ENCODE data around the gene PRSS33.

PRSS33 gene

GRCh38 chr16:2795395-2796143 lies 8.2 kb upstream of the PRSS33 start:
- no peak for DNase-seq

DNA sequence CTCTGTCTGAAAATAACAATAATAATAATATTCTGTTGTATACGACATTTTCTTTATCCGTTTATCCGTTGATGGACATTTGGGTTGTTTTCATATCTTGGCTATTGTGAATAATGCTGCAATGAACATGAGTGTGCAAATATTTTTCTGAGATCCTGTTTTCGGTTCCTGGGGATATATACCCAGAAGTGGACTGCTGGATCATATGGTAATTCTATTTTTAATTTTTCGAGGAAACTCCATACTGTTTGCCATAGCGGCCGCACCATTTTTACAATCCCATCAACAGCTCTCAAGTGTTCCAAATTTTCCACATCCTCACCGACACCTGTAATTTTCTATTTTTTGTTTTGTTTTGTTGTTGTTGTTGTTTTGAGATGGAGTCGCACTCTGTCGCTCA lies 5.6 kb upstream of the PRSS33 start:
- no peak for DNase-seq

DNA sequence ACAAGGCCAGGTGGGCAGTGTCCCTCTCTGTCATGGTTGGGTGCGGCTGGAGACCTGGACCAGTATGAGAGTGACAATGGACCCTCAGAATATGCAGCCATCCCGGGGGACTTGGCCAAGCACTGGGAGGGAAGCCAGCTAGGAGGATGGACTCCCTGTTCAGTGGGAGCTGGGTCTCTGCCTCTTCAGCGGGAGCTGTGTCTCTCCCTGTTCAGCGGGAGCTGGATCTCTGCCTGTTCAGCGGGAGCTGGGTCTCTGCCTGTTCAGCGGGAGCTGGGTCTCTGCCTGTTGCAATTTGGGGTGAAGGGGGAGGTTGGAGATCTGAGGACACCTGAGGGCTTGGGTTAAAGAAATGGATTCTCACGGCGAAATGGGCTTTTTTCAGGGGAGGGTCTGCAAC lies 3.8 kb upstream of the PRSS33 start:
- DNase-seq = no peak

- no peak for DNase-seq
Measured at GRCh38 chr16:2790631-2791030, 3.3 kb upstream of the PRSS33 start.

GRCh38 chr16:2787961-2788360 lies 601 bp upstream of the PRSS33 start:
- DNase-seq = no peak

DNA sequence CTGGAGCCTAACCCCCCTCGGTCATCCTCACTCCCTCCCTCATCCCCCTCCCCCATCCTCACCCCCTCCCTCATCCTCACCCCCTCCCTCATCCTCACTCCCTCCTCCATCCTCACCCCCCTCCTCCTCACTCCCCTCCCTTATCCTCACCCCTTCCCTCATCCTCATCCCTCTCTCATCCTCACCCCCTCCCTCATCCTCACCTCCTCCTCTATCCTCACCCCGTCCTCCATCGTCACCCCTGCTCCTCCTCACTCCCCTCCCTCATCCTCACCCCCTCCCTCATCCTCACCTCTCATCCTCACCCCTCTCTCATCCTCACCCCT lies 571 bp downstream of the PRSS33 start:
- no peak for DNase-seq

GRCh38 chr16:2786061-2786825 lies 1.1 kb downstream of the PRSS33 start:
- DNase-seq = no peak

GRCh38 chr16:2785101-2785991 lies 2.0 kb downstream of the PRSS33 start:
- no peak for DNase-seq

- DNase-seq = no peak
Measured at GRCh38 chr16:2784358-2785100, 2.8 kb downstream of the PRSS33 start.

DNA sequence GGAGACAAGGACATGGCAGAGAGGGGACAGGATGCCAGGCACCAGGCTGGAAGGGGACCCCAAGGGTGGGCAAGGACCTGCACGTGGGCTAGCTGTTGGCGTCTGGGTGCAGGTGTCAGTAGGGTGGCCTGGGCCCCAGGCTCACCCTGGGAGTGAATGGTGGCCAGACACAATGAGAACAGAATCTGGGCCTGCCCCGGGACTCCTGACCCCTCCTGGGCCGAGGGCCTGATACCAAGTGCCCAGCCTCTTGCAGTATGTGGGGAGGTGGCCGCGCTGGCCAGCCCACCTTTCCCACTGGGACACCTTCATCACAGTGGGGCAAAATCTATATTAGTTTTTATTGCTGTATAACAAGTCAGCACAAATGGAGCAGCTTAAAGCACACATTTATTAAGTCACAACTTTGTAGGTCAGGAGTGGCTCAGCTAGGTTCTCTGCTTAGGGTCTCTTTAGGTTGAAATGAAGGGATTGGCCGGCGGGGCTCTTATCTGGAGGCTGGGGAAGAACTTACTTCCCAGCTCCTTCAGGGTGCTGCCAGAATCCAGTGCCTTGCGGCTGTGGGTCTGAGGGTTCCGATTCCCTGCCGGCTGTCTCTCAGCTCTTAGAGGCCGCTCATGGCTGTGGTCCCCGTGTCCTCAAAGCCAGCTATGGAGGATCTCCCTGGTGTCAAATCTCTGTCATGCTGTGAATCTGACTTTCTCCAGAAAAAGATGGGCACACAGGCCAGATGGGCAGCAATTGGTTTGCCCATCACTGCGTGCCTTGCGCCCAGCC lies 3.6 kb downstream of the PRSS33 start:
- no peak for DNase-seq

DNA sequence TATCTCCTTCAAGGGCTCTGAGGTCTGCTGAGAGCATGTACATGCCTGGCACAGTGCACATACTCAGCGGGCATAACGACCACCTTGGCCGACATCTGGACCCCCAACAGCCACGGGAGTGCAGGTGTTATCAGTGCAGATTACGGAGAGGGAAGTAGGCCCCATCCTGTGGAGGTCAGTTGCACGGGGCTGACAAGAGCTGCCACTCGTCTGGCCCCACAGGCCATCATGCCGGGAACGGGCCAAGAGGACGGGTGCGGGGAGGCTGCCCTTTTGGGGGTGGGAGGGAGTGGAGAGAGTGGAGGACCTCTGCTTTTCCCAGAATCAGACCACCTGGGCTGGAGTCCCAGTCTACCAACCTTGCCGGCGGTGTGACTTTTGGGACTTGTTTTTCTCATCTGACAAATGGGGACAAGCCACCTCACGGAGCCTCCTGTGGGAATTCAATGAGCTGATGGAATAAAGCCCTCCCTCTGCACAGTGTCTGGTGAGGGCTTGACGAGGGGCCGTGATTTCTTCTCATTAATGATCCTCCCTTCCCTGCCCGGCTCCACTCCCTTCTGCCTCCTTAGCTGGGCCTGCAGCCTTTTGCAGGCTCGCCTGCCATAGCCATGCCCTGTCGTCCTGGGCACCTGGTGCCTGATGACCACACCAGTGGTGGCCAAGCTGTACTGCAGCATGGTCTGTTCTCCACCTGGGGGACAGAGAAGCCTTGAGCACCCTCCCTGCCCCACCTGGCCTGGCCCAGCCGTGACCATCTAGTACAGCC lies 4.6 kb downstream of the PRSS33 start:
- DNase-seq = no peak

DNA sequence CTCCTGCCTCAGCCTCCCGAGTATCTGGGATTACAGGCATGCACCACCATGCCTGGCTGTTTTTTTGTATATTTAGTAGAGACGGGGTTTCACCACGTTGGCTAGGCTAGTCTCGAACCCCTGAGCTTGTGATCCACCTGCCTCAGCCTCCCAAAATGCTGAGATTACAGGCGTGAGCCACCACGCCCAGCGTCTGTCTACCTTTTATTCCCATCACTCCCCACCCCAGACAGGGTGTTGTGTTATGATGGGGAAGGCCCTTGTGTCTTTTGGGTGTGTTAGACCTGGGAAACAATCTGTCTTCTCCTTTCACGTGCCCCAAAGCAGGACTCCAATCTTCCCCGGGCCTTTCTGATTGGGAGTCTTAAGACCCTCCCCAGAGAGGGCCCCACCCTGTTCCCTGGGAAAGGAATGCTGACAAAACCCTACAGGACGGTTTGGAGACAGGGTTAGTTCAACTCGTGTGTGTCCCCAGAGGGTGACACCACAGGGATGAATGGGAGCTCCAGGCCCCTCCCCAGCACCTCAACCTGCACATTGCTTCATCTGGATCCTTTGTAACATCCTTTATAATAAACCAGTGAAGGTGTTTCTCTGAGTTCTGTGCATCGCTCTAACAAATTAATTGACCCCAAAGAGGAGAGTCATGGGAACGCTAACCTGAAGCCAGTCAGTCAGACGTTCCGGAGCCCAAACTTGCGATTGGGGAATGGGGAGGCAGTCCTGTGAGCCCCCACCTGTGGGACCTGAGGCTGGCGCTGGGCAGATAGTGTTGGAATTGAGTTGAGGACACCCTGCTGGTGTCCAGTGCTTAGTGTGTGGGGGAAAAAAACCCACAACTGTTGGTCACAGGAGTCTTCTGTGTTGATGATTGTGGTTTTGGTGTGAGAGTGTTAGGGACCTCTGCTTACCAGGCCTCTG lies 7.1 kb downstream of the PRSS33 start:
- no peak for DNase-seq

GRCh38 chr16:2779151-2779920 lies 8.0 kb downstream of the PRSS33 start:
- DNase-seq = no peak

GRCh38 chr16:2778630-2778958 lies 8.8 kb downstream of the PRSS33 start:
- DNase-seq = no peak

GRCh38 chr16:2777903-2778629 lies 9.3 kb downstream of the PRSS33 start:
- DNase-seq = peak in 1 of 2 experiments; percentile 16

- peak; percentile 83 to 85 for DNase-seq
Measured at GRCh38 chr16:2777231-2777902, 10.0 kb downstream of the PRSS33 start, which contains the start of gene ELOB. Gene ELOB, minus strand, starts transcription at chr16:2777280. Its CDS starts 41 bp downstream, at chr16:2777239.

DNA sequence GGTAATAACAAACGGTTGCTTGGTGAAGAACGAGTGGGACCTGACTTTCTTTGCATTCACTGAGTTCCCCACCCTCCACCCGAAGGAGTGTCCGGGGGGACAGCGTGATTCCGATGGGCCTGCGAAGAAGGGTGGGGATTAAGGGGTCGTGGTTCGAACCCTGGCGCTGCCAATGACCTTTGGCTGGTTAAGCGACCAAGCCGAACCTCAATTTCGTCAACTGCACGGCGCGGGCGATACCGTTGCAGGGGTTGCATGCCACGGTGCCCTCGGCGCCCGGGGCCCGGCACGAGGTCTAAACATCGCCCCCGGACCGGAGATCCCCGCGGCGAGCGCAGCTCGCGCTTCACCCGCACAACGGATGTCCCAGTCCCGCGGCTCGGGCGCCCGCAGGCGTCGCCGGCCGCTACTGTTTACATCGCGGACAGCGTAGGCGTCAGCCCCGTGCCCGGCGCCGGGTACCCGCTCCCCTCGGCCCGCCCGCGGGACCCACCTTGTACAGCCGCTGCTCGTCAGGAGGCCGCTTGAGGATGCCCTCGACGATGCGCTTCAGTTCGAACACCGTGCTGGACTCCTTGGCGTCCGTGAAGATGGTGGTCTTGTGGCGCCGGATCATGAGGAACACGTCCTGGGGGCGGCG lies 10.7 kb downstream of the PRSS33 start:
- DNase-seq = no peak
